Liver (tissue), 9 donors: ENCODE data around the gene FRAS1. TPM values are rescaled to one million over a fixed set of nuclear protein-coding genes. Genes with fewer than 3 reads are reported as not detected.

Experiments
- DNase-seq: peaks from one replicate; pipeline ENCODE4 v3.0.0-alpha.2; 2017; ENCODE audit warnings: low spot score
- H3K27ac ChIP-seq, 2 donors: one replicate each; pipeline ENCODE4 v1.7.0; 2013; ENCODE audit warnings: inconsistent platforms in 2 of 2, low read length in 2 of 2, control low read depth in 1 of 2, low read depth in 1 of 2, mild to moderate bottlenecking in 1 of 2
- H3K27me3 ChIP-seq, 4 donors: one replicate each; pipeline versions ENCODE4 v1.6.1 to v1.7.0; 2013; ENCODE audit warnings: low read length in 3 of 4, inconsistent platforms in 1 of 4, mild to moderate bottlenecking in 1 of 4, moderate library complexity in 1 of 4; ENCODE audit not compliant: control insufficient read depth in 4 of 4, insufficient read depth in 4 of 4
- H3K36me3 ChIP-seq, 4 donors: one replicate each; pipeline versions ENCODE4 v1.6.1 to v1.7.0; 2013; ENCODE audit warnings: low read length in 3 of 4, mild to moderate bottlenecking in 3 of 4, low read depth in 1 of 4, moderate library complexity in 1 of 4; ENCODE audit not compliant: control insufficient read depth in 4 of 4, insufficient read depth in 3 of 4
- H3K4me1 ChIP-seq, 4 donors: one replicate each; pipeline versions ENCODE4 v1.6.1 to v1.7.0; 2013; ENCODE audit warnings: low read length in 3 of 4, mild to moderate bottlenecking in 3 of 4, moderate library complexity in 1 of 4; ENCODE audit not compliant: control insufficient read depth in 4 of 4, insufficient read depth in 4 of 4
- H3K4me3 ChIP-seq, 3 donors: one replicate each; pipeline versions ENCODE4 v1.6.1 to v1.7.0; 2013; ENCODE audit warnings: low read length in 3 of 3, control low read depth in 1 of 3, low read depth in 1 of 3, mild to moderate bottlenecking in 1 of 3
- H3K9ac ChIP-seq, 2 donors: one replicate each; pipeline ENCODE4 v1.7.0; 2013; ENCODE audit warnings: low read length in 2 of 2, mild to moderate bottlenecking in 2 of 2, moderate library complexity in 2 of 2, control low read depth in 1 of 2, low read depth in 1 of 2
- H3K9me3 ChIP-seq, 4 donors: one replicate each; pipeline versions ENCODE4 v1.6.1 to v1.7.0; 2013; ENCODE audit warnings: low read length in 3 of 4; ENCODE audit not compliant: control insufficient read depth in 4 of 4
- ATF3 ChIP-seq: IDR thresholded peaks from 2 replicates; pipeline ENCODE4 v1.6.1; 2016; ENCODE audit warnings: antibody characterized with exemption
- CTCF ChIP-seq: fragments of 150-350 bp; IDR thresholded peaks from 2 replicates; pipeline ENCODE4 v1.5.1; 2017; ENCODE audit warnings: improper control_type of control experiment, low read depth, low read length; ENCODE audit not compliant: missing input control
- EGR1 ChIP-seq, 2 donors: IDR thresholded peaks; 2 replicates each; pipeline ENCODE4 v1.6.1; 2016 to 2018; ENCODE audit warnings: antibody characterized with exemption in 2 of 2, low read depth in 2 of 2
- FOXA1 ChIP-seq: IDR thresholded peaks from 2 replicates; pipeline ENCODE4 v1.6.1; 2016; ENCODE audit warnings: antibody characterized with exemption
- FOXA2 ChIP-seq: IDR thresholded peaks from 2 replicates; pipeline ENCODE4 v1.6.1; 2016; ENCODE audit warnings: antibody characterized with exemption
- GABPA ChIP-seq, 2 donors: IDR thresholded peaks in 1 of 2; conservative IDR thresholded peaks in 1 of 2; 2 replicates each; pipeline ENCODE4 v1.6.1; 2016; ENCODE audit warnings: antibody characterized with exemption in 2 of 2, mild to moderate bottlenecking in 1 of 2, moderate library complexity in 1 of 2
- HNF4A ChIP-seq, 2 donors: conservative IDR thresholded peaks; 2 replicates each; pipeline ENCODE4 v1.6.1; 2016; ENCODE audit warnings: antibody characterized with exemption in 2 of 2, mild to moderate bottlenecking in 2 of 2
- HNF4G ChIP-seq: IDR thresholded peaks from 2 replicates; pipeline ENCODE4 v1.6.1; 2016; ENCODE audit warnings: antibody characterized with exemption
- JUND ChIP-seq, 2 donors: IDR thresholded peaks; 2 replicates each; pipeline ENCODE4 v1.6.1; 2016; ENCODE audit warnings: antibody characterized with exemption in 2 of 2
- MAX ChIP-seq: IDR thresholded peaks from 2 replicates; pipeline ENCODE4 v1.6.1; 2016; ENCODE audit warnings: antibody characterized with exemption
- NR2F2 ChIP-seq: IDR thresholded peaks from 2 replicates; pipeline ENCODE4 v1.6.1; 2016; ENCODE audit warnings: antibody characterized with exemption
- RAD21 ChIP-seq, 2 donors: IDR thresholded peaks; 2 replicates each; pipeline ENCODE4 v1.6.1; 2016; ENCODE audit warnings: antibody characterized with exemption in 2 of 2, mild to moderate bottlenecking in 2 of 2
- RXRA ChIP-seq, 2 donors: IDR thresholded peaks; 2 replicates each; pipeline ENCODE4 v1.6.1; 2017 to 2018; ENCODE audit warnings: antibody characterized with exemption in 2 of 2, mild to moderate bottlenecking in 1 of 2
- SP1 ChIP-seq: IDR thresholded peaks from 2 replicates; pipeline ENCODE4 v1.6.1; 2018; ENCODE audit warnings: antibody characterized with exemption, mild to moderate bottlenecking
- TAF1 ChIP-seq: conservative IDR thresholded peaks from 2 replicates; pipeline ENCODE4 v1.6.1; 2016; ENCODE audit warnings: antibody characterized with exemption, mild to moderate bottlenecking
- YY1 ChIP-seq: IDR thresholded peaks from 2 replicates; pipeline ENCODE4 v1.6.1; 2016; ENCODE audit warnings: antibody characterized with exemption, mild to moderate bottlenecking
- ZBTB33 ChIP-seq: IDR thresholded peaks from 2 replicates; pipeline ENCODE4 v1.6.1; 2016; ENCODE audit warnings: antibody characterized with exemption
- WGBS: extraction: QIAGEN DNeasy Blood & Tissue Kit; methylation state at CpG from one replicate; pipeline ENCODE4 v1.1.7; 2013; 5-methylcytosine and 5-hydroxymethylcytosine counted together
- polyA plus RNA-seq, 2 donors: library from polyadenylated mRNA; stranded (reverse) in 1 of 2; unstranded in 1 of 2; fragments of 200-250 nt in 1 of 2; fragments of >200 nt in 1 of 2; fragmentation: Nextera tagmentation in 1 of 2; extraction: Ambion mirVana in 1 of 2; gene quantifications; one replicate each; pipeline versions ENCODE4 v1.2.1 to v1.2.3, GENCODE V29; 2013 to 2015
- total RNA-seq, 2 donors: library from RNA; depleted of rRNA; stranded (reverse); fragments of >200 nt; gene quantifications; one replicate each; pipeline ENCODE4 v1.2.3, GENCODE V29; 2014
- TF ChIP-seq, protein P1 (sequence below): IDR thresholded peaks from 2 replicates; pipeline ENCODE4 v1.6.1; 2016; ENCODE audit warnings: antibody characterized with exemption, mild to moderate bottlenecking
- donor health status: healthy.
- donor health status: healthy.
- donor health status: healthy.
- donor health status: healthy.
- donor health status: healthy.

The FRAS1 gene
- total and polyA plus RNA-seq, 4 donors: 0.08 to 6.0 (median 1.1) TPM

DNA sequence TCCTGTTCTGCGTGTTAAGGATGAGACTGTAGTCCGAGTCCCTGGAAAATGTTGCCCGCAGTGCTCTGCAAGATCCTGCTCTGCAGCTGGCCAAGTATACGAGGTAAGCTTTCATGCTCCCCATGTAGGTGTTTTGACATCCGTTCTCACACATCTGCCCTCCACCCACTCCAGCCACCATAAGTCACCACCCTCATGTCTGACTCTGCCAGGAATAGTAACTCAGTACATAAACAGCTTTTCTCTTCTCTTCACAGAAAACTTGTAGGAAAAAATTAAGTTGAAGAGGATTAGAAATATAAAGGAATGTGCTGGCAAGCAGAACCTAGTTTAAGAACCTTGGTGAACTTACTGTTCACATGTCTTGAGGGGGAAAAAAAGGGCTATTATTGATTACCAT is 207.9 kb downstream of the FRAS1 start (continued):
- no peak for TF ChIP-seq ZBTB33
- no peak for TF ChIP-seq EGR1 (IDR thresholded peaks at IDR 0.05; ENCODE audit: low read depth in 2 of 2)
- TF ChIP-seq SP1: no peak

DNA sequence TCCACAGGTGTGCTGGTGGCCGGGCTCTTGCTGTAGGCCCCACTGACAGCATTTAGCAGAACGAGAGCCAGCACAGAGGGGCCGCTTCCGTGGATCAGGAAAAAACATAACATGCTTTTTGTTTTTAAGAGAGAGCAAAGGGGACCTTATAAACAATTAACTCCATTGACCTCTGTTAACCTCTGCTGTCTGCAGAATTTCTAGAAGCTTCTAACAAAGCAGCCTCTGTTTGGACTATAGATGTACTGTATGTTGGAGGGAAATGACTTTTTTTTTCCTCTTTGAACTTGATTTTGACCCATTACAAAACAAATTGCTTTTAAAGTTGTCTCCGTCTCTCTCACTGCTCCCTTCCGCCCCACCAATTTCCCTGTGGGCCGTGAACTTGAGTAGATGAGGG is 210.7 kb downstream of the FRAS1 start:
- Histone ChIP-seq H3K27me3 (no peaks in the 10 kb centered on the region), H3K4me1 (no peaks in the 10 kb centered on the region), H3K9ac (no peak overlapping the region), H3K9me3 (peaks cover 0 to 9% (median 3%) of the 10 kb centered on the region in 4 donors), H3K36me3 (no peaks in the 10 kb centered on the region), H3K27ac (no peak overlapping the region), H3K4me3 (no peak overlapping the region)
- DNase-seq: no peak
- 85% methylated on average over 7 of the region's 7 CpGs for WGBS
- TF ChIP-seq TAF1 (no peak), SP1 (no peak), GABPA (IDR thresholded peaks at IDR 0.05 in 1 of 2, conservative IDR thresholded peaks at IDR 0.05 in 1 of 2) (no peak), FOXA1 (no peak), HNF4A (conservative IDR thresholded peaks at IDR 0.05) (no peak), HNF4G (no peak), JUND (IDR thresholded peaks at IDR 0.05) (no peak), RAD21 (IDR thresholded peaks at IDR 0.05) (no peak), NR2F2 (no peak), ATF3 (no peak), CTCF (no peak), YY1 (no peak), MAX (no peak), FOXA2 (no peak), RXRA (IDR thresholded peaks at IDR 0.05) (no peak), EGR1 (IDR thresholded peaks at IDR 0.05; ENCODE audit: low read depth in 2 of 2) (no peak)
- TF ChIP-seq, protein P1, sequence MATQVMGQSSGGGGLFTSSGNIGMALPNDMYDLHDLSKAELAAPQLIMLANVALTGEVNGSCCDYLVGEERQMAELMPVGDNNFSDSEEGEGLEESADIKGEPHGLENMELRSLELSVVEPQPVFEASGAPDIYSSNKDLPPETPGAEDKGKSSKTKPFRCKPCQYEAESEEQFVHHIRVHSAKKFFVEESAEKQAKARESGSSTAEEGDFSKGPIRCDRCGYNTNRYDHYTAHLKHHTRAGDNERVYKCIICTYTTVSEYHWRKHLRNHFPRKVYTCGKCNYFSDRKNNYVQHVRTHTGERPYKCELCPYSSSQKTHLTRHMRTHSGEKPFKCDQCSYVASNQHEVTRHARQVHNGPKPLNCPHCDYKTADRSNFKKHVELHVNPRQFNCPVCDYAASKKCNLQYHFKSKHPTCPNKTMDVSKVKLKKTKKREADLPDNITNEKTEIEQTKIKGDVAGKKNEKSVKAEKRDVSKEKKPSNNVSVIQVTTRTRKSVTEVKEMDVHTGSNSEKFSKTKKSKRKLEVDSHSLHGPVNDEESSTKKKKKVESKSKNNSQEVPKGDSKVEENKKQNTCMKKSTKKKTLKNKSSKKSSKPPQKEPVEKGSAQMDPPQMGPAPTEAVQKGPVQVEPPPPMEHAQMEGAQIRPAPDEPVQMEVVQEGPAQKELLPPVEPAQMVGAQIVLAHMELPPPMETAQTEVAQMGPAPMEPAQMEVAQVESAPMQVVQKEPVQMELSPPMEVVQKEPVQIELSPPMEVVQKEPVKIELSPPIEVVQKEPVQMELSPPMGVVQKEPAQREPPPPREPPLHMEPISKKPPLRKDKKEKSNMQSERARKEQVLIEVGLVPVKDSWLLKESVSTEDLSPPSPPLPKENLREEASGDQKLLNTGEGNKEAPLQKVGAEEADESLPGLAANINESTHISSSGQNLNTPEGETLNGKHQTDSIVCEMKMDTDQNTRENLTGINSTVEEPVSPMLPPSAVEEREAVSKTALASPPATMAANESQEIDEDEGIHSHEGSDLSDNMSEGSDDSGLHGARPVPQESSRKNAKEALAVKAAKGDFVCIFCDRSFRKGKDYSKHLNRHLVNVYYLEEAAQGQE: no peak
